ENCODE measurements around the gene NFASC.

The NFASC gene

DNA sequence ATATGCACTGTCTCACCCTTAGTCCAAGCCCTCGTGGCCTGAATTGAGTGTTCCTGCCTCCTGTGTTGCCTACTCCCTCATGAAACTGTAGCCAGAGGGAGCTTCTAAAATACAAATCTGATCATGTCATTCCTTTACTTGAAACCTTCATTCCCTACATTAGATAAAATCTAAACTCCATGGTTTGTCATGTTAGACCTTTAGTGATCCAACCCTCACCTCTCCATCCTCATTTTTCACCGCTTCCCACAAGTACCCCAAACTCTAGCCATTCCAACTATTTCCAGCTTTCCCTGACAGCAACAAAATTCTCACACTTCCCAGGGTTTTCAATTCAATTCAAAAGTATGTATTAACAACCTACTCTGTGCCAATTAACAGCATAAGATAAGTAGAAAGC lies 154.0 kb downstream of the NFASC start:
- Histone ChIP-seq H3K9me3 (ENCODE audit: control insufficient read depth in 2 of 2, low read length in 2 of 2) (no peaks in the 10 kb centered on the region), H3K36me3 (ENCODE audit: control insufficient read depth in 2 of 2, insufficient read depth in 2 of 2, low read length in 2 of 2) (no peaks in the 10 kb centered on the region), H3K4me1 (ENCODE audit: control insufficient read depth in 2 of 2, insufficient read depth in 2 of 2, low read length in 2 of 2) (no peaks in the 10 kb centered on the region), H3K4me3 (ENCODE audit: low read length in 2 of 2) (no peak overlapping the region), H3K27ac (ENCODE audit: low read depth in 2 of 2, low read length in 2 of 2) (no peak overlapping the region), H3K9ac (ENCODE audit: low read depth in 1 of 2, low read length in 2 of 2) (no peak overlapping the region), H3K27me3 (ENCODE audit: control insufficient read depth in 2 of 2, insufficient read depth in 2 of 2, low read length in 2 of 2) (no peaks in the 10 kb centered on the region)

DNA sequence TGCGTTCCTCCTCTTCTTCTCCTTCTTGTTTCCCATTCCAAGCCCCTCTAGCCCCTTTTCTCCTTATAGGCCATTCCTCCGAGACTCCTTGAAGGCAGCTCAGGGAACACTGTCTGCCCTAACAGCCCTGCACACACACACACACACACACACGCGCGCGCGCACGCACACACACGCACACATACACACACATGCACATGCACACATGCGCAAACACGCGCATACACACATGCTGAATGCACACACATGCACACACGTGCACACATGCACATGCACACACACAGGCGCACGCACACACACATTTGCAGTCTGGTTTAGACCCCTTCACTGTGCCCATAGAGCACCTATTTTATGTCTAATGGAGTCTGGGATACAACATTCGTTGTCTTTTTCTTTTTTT lies 154.6 kb downstream of the NFASC start:
- Histone ChIP-seq H3K27ac (ENCODE audit: low read depth in 2 of 2, low read length in 2 of 2) (no peak overlapping the region), H3K4me1 (ENCODE audit: control insufficient read depth in 2 of 2, insufficient read depth in 2 of 2, low read length in 2 of 2) (no peaks in the 10 kb centered on the region), H3K9ac (ENCODE audit: low read depth in 1 of 2, low read length in 2 of 2) (no peak overlapping the region), H3K4me3 (ENCODE audit: low read length in 2 of 2) (no peak overlapping the region), H3K27me3 (ENCODE audit: control insufficient read depth in 2 of 2, insufficient read depth in 2 of 2, low read length in 2 of 2) (no peaks in the 10 kb centered on the region), H3K9me3 (ENCODE audit: control insufficient read depth in 2 of 2, low read length in 2 of 2) (no peaks in the 10 kb centered on the region), H3K36me3 (ENCODE audit: control insufficient read depth in 2 of 2, insufficient read depth in 2 of 2, low read length in 2 of 2) (no peaks in the 10 kb centered on the region)

DNA sequence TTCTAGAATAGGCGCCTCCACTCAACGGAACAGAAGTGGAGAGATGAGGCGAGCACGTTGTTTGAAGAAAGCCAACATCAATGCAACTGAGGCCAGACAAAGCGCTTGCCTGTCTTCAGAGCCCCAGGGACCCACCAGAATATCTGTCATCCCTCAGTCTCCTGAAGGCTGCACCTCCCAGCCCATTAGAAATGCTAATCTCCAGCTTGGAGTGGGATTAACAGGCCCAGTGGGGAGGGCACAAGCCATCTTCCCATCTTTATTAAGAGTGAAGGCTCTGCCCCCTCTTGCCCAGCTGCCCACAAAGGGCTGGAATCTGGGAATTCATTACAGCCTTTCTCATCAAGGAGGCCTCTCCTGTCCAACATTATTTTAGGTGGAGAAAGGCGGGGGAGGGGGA lies 155.5 kb downstream of the NFASC start:
- Histone ChIP-seq H3K9me3 (ENCODE audit: control insufficient read depth in 2 of 2, low read length in 2 of 2) (no peaks in the 10 kb centered on the region), H3K9ac (ENCODE audit: low read depth in 1 of 2, low read length in 2 of 2) (no peak overlapping the region), H3K4me1 (ENCODE audit: control insufficient read depth in 2 of 2, insufficient read depth in 2 of 2, low read length in 2 of 2) (no peaks in the 10 kb centered on the region), H3K36me3 (ENCODE audit: control insufficient read depth in 2 of 2, insufficient read depth in 2 of 2, low read length in 2 of 2) (no peaks in the 10 kb centered on the region), H3K27ac (ENCODE audit: low read depth in 2 of 2, low read length in 2 of 2) (no peak overlapping the region), H3K4me3 (ENCODE audit: low read length in 2 of 2) (no peak overlapping the region), H3K27me3 (ENCODE audit: control insufficient read depth in 2 of 2, insufficient read depth in 2 of 2, low read length in 2 of 2) (no peaks in the 10 kb centered on the region)

DNA sequence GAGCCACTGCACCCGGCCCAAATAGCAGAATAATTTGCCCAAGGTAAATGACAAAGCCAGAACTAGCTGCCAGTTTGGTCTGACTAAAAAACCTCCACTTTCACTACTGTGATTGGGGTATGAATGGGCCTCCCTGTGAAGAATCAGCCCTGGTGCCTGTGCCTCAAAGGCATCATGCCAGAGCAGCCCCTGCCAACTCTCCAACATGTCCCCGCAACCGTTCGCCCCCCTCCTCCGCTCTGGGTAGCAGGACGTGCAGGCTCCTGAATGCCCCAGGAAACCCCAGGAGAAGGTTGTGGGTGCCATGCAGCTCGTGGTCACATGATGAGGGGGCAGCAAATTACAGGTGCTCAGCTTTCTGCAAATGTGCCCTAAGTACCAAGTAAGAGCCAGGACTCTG lies 157.7 kb downstream of the NFASC start:
- no peaks in the 10 kb centered on the region for H3K9me3 ChIP-seq (ENCODE audit: control insufficient read depth in 2 of 2, low read length in 2 of 2)
- no peaks in the 10 kb centered on the region for H3K27me3 ChIP-seq (ENCODE audit: control insufficient read depth in 2 of 2, insufficient read depth in 2 of 2, low read length in 2 of 2)
- no peaks in the 10 kb centered on the region for H3K36me3 ChIP-seq (ENCODE audit: control insufficient read depth in 2 of 2, insufficient read depth in 2 of 2, low read length in 2 of 2)
- no peak overlapping the region for H3K9ac ChIP-seq (ENCODE audit: low read depth in 1 of 2, low read length in 2 of 2)
- H3K27ac ChIP-seq (ENCODE audit: low read depth in 2 of 2, low read length in 2 of 2): no peak overlapping the region
- no peaks in the 10 kb centered on the region for H3K4me1 ChIP-seq (ENCODE audit: control insufficient read depth in 2 of 2, insufficient read depth in 2 of 2, low read length in 2 of 2)
- no peak overlapping the region for H3K4me3 ChIP-seq (ENCODE audit: low read length in 2 of 2)

- H3K27ac ChIP-seq (ENCODE audit: low read depth in 2 of 2, low read length in 2 of 2): no peak overlapping the region
- H3K4me3 ChIP-seq (ENCODE audit: low read length in 2 of 2): no peak overlapping the region
- no peaks in the 10 kb centered on the region for H3K4me1 ChIP-seq (ENCODE audit: control insufficient read depth in 2 of 2, insufficient read depth in 2 of 2, low read length in 2 of 2)
- H3K9ac ChIP-seq (ENCODE audit: low read depth in 1 of 2, low read length in 2 of 2): no peak overlapping the region
- H3K27me3 ChIP-seq (ENCODE audit: control insufficient read depth in 2 of 2, insufficient read depth in 2 of 2, low read length in 2 of 2): no peaks in the 10 kb centered on the region
- H3K9me3 ChIP-seq (ENCODE audit: control insufficient read depth in 2 of 2, low read length in 2 of 2): no peaks in the 10 kb centered on the region
- H3K36me3 ChIP-seq (ENCODE audit: control insufficient read depth in 2 of 2, insufficient read depth in 2 of 2, low read length in 2 of 2): no peaks in the 10 kb centered on the region
Measured at GRCh38 chr1:205028924-205029323, 158.3 kb downstream of the NFASC start.

DNA sequence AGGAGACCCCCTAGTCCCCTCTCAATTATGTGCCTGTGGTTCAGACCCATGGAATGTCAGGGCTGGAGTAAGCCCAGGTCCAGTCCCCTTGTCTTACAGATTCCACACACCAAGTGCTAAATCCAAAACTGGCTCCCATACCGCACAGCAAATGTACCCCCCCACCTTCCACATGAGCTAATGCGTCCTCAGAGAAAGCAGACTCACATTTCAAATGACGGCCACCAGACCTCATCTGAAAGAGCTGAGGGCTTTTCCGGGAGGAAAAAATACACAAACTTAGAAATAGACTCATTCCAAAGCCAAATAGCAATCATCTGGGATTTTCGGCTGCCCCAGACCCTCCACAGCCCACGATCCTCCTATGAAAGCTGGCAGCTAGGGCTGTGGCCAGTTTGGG lies 159.6 kb downstream of the NFASC start:
- Histone ChIP-seq H3K36me3 (ENCODE audit: control insufficient read depth in 2 of 2, insufficient read depth in 2 of 2, low read length in 2 of 2) (no peaks in the 10 kb centered on the region), H3K4me3 (ENCODE audit: low read length in 2 of 2) (no peak overlapping the region), H3K9ac (ENCODE audit: low read depth in 1 of 2, low read length in 2 of 2) (no peak overlapping the region), H3K4me1 (ENCODE audit: control insufficient read depth in 2 of 2, insufficient read depth in 2 of 2, low read length in 2 of 2) (no peaks in the 10 kb centered on the region), H3K9me3 (ENCODE audit: control insufficient read depth in 2 of 2, low read length in 2 of 2) (no peaks in the 10 kb centered on the region), H3K27ac (ENCODE audit: low read depth in 2 of 2, low read length in 2 of 2) (no peak overlapping the region), H3K27me3 (ENCODE audit: control insufficient read depth in 2 of 2, insufficient read depth in 2 of 2, low read length in 2 of 2) (no peaks in the 10 kb centered on the region)

GRCh38 chr1:205030896-205031295 lies 160.2 kb downstream of the NFASC start:
- Histone ChIP-seq H3K9ac (ENCODE audit: low read depth in 1 of 2, low read length in 2 of 2) (no peak overlapping the region), H3K4me1 (ENCODE audit: control insufficient read depth in 2 of 2, insufficient read depth in 2 of 2, low read length in 2 of 2) (no peaks in the 10 kb centered on the region), H3K36me3 (ENCODE audit: control insufficient read depth in 2 of 2, insufficient read depth in 2 of 2, low read length in 2 of 2) (no peaks in the 10 kb centered on the region), H3K9me3 (ENCODE audit: control insufficient read depth in 2 of 2, low read length in 2 of 2) (no peaks in the 10 kb centered on the region), H3K27ac (ENCODE audit: low read depth in 2 of 2, low read length in 2 of 2) (no peak overlapping the region), H3K4me3 (ENCODE audit: low read length in 2 of 2) (no peak overlapping the region), H3K27me3 (ENCODE audit: control insufficient read depth in 2 of 2, insufficient read depth in 2 of 2, low read length in 2 of 2) (no peaks in the 10 kb centered on the region)

DNA sequence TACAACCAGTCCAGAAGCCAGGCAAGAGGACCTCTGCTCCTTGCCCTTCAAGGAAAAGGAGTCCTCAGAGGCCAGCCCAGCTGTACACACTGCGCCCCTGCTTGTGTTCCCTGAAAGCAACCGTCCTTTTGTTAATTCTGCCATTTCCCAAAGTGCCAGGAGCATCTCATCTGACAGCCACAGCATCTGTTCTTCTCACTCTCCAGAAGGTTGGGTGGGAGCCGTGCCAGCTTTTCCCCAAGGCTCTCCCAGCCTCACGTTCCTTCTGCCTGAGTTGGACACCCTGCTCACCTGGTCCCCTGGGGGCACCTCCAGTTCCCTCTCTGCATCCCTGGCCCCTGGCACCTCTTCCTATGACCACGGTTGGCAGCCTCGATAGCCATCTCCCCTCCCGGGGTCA lies 161.8 kb downstream of the NFASC start:
- no peak overlapping the region for H3K9ac ChIP-seq (ENCODE audit: low read depth in 1 of 2, low read length in 2 of 2)
- H3K27me3 ChIP-seq (ENCODE audit: control insufficient read depth in 2 of 2, insufficient read depth in 2 of 2, low read length in 2 of 2): peaks cover 0 to 6% of the 10 kb centered on the region in 2 donors
- no peaks in the 10 kb centered on the region for H3K9me3 ChIP-seq (ENCODE audit: control insufficient read depth in 2 of 2, low read length in 2 of 2)
- H3K4me1 ChIP-seq (ENCODE audit: control insufficient read depth in 2 of 2, insufficient read depth in 2 of 2, low read length in 2 of 2): no peaks in the 10 kb centered on the region
- H3K4me3 ChIP-seq (ENCODE audit: low read length in 2 of 2): no peak overlapping the region
- no peak overlapping the region for H3K27ac ChIP-seq (ENCODE audit: low read depth in 2 of 2, low read length in 2 of 2)
- no peaks in the 10 kb centered on the region for H3K36me3 ChIP-seq (ENCODE audit: control insufficient read depth in 2 of 2, insufficient read depth in 2 of 2, low read length in 2 of 2)

GRCh38 chr1:205037539-205037938 lies 166.9 kb downstream of the NFASC start:
- H3K4me3 ChIP-seq (ENCODE audit: low read length in 2 of 2): no peak overlapping the region
- H3K9me3 ChIP-seq (ENCODE audit: control insufficient read depth in 2 of 2, low read length in 2 of 2): no peaks in the 10 kb centered on the region
- H3K9ac ChIP-seq (ENCODE audit: low read depth in 1 of 2, low read length in 2 of 2): no peak overlapping the region
- H3K36me3 ChIP-seq (ENCODE audit: control insufficient read depth in 2 of 2, insufficient read depth in 2 of 2, low read length in 2 of 2): no peaks in the 10 kb centered on the region
- H3K27ac ChIP-seq (ENCODE audit: low read depth in 2 of 2, low read length in 2 of 2): no peak overlapping the region
- H3K4me1 ChIP-seq (ENCODE audit: control insufficient read depth in 2 of 2, insufficient read depth in 2 of 2, low read length in 2 of 2): no peaks in the 10 kb centered on the region
- peaks cover 7 to 21% of the 10 kb centered on the region in 2 donors for H3K27me3 ChIP-seq (ENCODE audit: control insufficient read depth in 2 of 2, insufficient read depth in 2 of 2, low read length in 2 of 2)

DNA sequence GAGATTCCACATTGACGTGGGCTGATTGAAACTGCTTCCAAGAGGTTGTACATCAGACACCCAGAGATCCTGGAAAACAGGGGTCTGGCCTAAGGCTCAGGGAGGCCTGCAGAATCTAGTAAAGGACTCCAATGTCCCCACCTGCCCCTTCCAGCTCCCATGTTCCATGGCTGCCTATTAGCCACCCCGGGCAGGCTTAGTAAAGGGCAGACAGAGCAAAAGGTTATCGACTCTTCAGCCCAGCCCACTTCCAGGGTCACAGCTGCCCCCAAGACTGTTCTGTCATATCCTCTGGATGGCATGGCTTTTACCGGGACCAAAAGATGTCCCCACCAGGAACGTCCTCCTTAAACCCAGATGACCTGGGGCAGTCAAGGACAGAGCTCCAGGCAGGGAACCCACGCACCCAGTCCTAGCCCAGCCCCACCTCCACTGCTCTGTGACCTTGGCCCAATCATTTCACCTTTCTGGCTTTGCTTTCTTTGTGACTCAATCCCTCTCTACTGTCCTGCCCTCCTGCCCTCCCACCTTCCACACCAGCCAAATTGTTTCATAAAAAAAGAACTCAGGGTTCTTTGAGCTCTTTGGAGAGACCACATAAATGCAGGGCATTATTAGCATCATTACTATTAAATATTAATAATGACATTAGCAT lies 167.6 kb downstream of the NFASC start:
- H3K9me3 ChIP-seq (ENCODE audit: control insufficient read depth in 2 of 2, low read length in 2 of 2): no peaks in the 10 kb centered on the region
- H3K4me1 ChIP-seq (ENCODE audit: control insufficient read depth in 2 of 2, insufficient read depth in 2 of 2, low read length in 2 of 2): no peaks in the 10 kb centered on the region
- H3K36me3 ChIP-seq (ENCODE audit: control insufficient read depth in 2 of 2, insufficient read depth in 2 of 2, low read length in 2 of 2): no peaks in the 10 kb centered on the region
- no peak overlapping the region for H3K27ac ChIP-seq (ENCODE audit: low read depth in 2 of 2, low read length in 2 of 2)
- no peak overlapping the region for H3K4me3 ChIP-seq (ENCODE audit: low read length in 2 of 2)
- no peak overlapping the region for H3K9ac ChIP-seq (ENCODE audit: low read depth in 1 of 2, low read length in 2 of 2)
- H3K27me3 ChIP-seq (ENCODE audit: control insufficient read depth in 2 of 2, insufficient read depth in 2 of 2, low read length in 2 of 2): peaks cover 8 to 21% of the 10 kb centered on the region in 2 donors
